ENCODE measurements around the gene SSX7.
"Not testable (repeated sequence)": the region's sequence is repeated elsewhere in the genome, so short reads cannot be mapped to it uniquely, and the experiment has no call there.

Gene SSX7

GRCh38 chrX:52654800-52655199, at the start of gene SSX7:
Gene SSX7, minus strand, starts transcription at chrX:52654900. Its CDS starts 1,428 bp downstream, at chrX:52653472.
- DNase-seq = not testable (repeated sequence)

DNA sequence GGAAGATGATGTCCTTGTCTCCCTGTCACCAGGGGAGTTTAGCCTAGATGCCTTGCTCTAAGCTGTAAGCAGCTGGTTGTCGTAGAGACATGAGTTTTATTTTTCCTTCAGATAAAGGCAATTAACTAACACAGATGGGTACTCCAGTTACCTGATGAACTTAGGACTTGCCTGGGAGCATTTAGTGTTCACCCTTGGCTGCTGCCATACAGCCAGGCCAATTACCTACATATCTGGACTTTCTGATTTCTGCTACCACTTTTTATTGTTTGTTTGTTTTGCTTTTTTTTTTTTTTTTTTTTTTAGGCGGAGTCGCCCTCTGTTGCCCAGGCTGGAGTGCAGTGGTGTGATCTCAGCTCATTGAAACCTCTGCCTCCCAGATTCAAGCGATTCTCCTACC, 37.3 kb upstream of the SSX7 start:
- DNase-seq = not testable (repeated sequence)

DNA sequence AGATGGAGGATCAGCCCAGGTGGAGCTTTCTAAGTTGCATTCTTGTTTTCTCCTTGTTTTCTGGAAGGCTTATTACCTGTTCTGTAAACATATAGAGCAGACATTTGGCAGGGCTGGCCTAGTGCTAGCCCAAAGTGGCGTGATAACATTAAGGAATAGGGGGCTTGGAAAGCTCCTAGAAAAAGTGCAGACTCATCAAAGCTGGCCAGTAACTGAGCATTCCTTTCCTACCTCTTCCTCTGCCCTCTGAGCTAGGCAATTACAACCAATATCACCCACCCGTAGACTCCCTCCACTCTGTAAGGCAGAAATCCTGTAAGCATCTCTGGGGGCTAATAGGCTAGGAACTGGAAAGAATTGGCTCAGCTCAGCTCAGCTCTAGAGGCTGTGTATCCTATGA, 7.5 kb upstream of the SSX7 start:
- DNase-seq = not testable (repeated sequence)

- not testable (repeated sequence) for DNase-seq
Measured at GRCh38 chrX:52655475-52655874, 775 bp upstream of the SSX7 start.

- not testable (repeated sequence) for DNase-seq
Measured at GRCh38 chrX:52650676-52651075, 4.0 kb downstream of the SSX7 start.

- not testable (repeated sequence) for DNase-seq
Measured at GRCh38 chrX:52648956-52649355, 5.7 kb downstream of the SSX7 start.

- not testable (repeated sequence) for DNase-seq
Measured at GRCh38 chrX:52628483-52628882, 26.2 kb downstream of the SSX7 start.

- DNase-seq = peak in 2 of 3 donors; percentile 19 to 50
Measured at GRCh38 chrX:52620661-52621060, 34.0 kb downstream of the SSX7 start.

- no peak for DNase-seq
Measured at GRCh38 chrX:52608961-52609360, 45.7 kb downstream of the SSX7 start.

DNA sequence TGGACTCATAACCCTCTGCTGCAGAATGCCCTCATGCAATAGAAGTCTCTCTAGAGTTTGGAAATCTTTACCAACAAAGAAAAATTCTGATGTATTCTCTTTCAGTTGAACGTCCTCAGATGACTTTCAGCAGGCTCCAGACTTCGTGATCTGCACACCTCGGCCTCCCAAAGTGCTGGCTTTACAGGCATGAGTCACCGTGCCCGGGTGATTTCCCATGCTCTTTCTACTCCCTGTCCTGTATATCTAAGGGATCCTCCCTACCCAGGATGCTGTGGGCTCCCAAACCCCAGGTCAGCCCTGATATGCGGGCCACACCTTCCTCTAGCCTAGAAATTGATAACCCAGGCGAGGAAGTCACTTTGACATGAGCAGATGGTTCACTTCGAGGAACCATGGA, 51.5 kb downstream of the SSX7 start:
- DNase-seq = not testable (repeated sequence)

- DNase-seq = no peak
Measured at GRCh38 chrX:52598886-52599285, 55.8 kb downstream of the SSX7 start.

DNA sequence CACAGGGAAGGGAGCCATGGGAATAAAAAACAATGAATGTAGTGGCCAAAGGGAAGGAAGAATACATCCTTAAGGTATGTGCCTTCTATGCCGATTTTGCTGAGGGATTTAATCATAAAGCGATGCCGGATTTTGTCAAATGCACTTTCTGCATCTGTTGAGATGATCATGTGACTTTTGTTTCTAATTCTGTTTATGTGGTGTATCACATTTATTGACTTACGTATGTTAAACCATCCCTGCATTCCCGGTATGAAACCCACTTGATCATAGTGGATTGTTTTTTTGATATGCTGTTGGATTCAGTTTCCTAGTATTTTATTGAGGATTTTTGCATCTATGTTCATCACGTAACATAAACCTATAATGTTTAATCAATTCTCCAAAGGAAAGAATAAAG, 60.0 kb downstream of the SSX7 start:
- no peak for DNase-seq

All from suppressor macrophage treated with lipopolysaccharide for 1 hour (primary cell).